GM19193 (cell line): ENCODE results near the gene NCKAP5.

Experiments
- POLR2A ChIP-seq: IDR thresholded peaks from 4 replicates; pipeline ENCODE4 v1.6.1; 2011; ENCODE audit not compliant: insufficient read depth, insufficient read length; ENCODE audit errors: extremely low read depth

The NCKAP5 gene

GRCh38 chr2:133589456-133589855 lies 21.2 kb upstream of the NCKAP5 start:
- TF ChIP-seq POLR2A, result no peak

GRCh38 chr2:133588144-133588543 lies 19.9 kb upstream of the NCKAP5 start:
- TF ChIP-seq POLR2A, result no peak

GRCh38 chr2:133586978-133587377 lies 18.7 kb upstream of the NCKAP5 start:
- TF ChIP-seq POLR2A, result no peak

DNA sequence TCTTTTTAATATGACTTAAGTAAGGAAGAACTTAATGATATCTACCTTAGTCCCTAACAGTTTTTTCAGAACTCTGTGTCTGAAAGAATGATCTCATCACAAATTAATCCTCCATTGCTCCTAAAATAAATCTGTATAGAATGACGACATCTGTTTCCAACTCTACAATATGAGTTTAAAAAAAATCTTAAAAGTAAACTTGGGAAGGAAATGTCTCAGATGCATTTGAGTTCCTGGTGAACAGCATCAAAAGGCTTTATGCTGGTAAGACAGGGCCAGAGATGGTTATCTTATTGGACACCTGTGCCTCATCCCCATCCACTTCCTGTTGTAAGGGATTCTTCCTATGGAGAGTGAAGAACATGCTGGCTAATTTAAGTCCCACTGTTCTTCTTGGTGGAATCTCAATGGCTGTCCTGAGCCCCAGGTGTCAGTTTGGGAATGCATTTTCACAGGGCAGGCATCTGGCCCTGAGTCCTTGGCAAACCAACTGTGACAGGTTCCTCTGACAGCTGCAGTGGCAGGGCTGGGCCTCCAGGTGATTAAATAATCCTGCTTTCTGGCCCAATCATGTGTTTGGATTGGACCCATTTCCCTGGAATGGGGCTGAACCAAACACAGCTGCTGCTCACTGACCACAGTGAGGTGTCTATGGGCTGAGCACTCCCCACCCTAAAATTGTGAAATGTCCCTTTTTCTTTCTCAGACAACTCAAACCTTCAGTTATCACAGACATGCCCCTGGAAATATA lies 12.9 kb upstream of the NCKAP5 start:
- TF ChIP-seq POLR2A, result no peak

- TF ChIP-seq POLR2A, result no peak
These were observed 11.0 kb upstream of the NCKAP5 start for GRCh38 chr2:133579274-133579673.

DNA sequence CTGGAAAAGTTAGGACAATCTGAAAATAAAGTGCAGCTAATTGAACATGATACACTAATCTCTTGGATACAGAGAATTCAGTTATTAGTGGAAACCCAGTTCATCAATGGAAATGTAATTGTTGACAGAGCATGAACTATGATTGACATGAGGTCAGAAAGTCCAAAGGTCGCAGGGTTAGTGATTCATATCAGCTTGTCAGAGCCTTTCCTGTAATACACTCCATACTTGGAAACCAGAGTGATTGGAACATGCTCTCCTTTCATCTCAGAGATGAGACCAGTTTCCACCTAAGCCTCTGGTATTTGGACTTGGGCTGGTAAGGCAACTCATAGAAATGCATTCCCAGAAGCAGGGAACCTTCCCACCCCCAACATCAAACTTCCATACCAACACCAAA lies 8.5 kb upstream of the NCKAP5 start:
- TF ChIP-seq POLR2A, result no peak

DNA sequence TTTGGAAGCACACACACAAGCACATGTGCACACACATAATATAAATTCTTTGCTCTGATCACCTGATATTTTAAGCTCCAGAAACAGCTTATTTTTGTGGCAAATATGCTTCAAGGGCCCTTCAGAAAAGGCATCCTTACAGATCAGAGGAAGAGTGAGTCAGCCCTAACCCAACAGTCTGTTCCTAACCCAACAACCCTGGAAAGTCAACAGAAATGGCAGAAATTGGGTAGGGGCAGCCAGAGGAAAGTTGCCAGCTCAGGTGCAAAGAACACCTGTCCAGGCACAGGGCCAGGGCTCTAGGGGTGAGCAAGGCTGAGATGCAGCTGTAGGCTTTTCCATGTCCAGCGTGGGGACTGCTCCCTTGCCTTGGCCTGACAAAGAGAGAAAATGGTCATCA lies 6.4 kb upstream of the NCKAP5 start:
- no peak for TF ChIP-seq POLR2A

DNA sequence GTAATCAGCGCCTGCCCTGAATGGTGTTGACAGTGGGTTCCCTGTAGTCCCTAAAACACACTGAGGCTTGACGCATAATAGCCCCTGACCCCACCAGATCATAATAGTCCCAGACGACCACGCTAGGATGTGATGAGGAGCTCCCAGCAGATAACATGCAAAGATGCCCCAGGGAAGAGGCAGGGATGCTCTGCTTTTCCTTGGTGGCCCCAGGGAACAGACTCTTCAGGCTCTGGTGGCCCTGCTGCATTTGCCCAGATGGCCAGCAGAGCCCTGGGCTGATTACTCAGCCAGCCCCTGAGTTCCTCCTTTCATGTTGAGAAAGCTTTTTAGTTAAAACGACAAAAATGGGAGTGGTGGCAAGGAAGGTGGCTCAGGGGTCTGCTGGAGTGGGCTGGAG lies 5.9 kb upstream of the NCKAP5 start:
- TF ChIP-seq POLR2A, result no peak

DNA sequence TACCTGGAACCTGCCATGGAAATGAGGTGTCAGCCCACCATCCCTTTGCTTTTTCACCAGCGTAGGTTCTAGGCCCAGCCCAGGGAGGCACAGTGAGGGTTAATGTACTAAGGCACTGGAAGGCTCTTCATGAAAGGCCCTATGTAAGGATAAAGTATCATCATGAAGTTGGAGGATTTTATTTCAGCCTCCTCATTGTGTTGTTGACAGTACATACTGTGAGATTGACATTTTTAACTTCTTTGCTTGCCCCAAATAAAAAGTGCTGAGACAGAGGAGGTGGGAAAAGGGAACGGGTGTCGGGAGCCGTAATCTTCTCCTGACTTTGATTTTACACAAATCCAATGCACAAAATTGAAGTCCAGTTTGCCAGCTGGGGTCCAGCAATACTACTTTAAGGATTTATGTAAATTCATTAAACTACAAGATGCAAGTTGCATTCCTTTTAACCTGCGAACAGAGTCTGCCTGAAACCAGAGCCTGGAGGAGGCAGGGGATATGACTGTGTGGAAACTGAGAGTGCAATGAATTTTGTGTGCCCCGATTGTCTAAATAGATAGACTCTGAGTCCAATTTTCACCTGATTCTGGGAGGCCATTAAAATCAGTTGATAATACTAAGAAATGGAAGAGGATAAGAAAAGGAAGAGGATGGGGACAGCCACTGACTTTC lies 5.4 kb upstream of the NCKAP5 start:
- no peak for TF ChIP-seq POLR2A

DNA sequence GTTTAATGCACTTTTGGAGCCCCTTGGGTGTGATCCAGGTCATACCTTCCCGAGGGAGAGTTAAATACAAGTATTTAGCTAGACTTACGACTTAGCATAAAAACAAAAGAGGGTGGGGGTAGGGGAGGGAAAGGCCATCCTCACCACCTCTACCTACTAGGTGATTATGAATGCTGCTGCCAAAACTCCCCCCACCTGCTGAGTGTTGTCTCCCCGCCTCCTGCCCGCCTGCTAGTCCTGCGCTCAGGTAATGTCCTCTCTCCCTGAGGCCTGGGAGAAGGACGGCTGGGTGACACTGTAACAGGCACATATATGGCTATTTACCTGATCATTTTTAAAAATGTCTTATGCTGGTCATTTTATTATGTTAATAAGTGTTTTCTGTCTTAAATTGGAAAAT lies 3.0 kb upstream of the NCKAP5 start:
- TF ChIP-seq POLR2A, result no peak

DNA sequence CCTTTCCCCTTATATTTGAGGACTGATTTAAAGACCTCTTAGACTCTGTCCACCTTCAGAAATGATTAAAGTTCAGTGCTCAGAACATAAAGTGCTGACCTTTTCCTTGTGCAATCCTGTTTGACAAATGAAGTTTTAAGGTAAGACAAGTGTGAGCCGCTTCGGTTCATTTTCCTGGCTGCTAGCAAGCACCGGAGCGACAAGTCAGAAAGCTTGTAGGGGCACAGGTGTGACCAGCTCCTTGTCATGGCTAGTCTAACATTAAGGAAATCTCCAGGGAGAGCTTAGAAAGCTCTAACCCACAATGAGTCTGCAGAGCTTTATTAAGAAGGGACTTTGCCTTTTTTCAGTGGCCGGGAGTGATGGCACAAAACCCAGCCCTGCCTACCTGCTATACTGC lies 2.3 kb upstream of the NCKAP5 start:
- TF ChIP-seq POLR2A, result no peak

GRCh38 chr2:133569286-133569830 lies 1.1 kb upstream of the NCKAP5 start:
- TF ChIP-seq POLR2A, result no peak

DNA sequence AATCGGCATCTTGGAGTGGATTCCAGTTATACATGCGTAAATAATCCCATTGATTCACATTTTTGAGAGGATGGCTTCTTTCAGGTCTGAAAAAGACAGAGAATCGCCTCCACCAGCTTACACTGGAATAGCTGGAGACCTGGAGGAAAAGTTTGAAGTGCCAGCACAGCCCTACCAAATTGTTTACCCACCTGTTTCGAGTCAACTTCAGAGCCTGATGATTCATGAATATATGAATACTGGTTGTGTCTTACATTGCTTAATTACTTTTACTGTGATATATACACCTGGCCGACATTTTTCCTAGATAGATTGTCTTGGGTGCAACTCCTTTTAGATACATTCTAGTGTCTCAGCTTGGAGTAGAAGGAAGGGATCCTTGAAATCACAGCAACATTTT lies 335 bp upstream of the NCKAP5 start:
- TF ChIP-seq POLR2A, result no peak

DNA sequence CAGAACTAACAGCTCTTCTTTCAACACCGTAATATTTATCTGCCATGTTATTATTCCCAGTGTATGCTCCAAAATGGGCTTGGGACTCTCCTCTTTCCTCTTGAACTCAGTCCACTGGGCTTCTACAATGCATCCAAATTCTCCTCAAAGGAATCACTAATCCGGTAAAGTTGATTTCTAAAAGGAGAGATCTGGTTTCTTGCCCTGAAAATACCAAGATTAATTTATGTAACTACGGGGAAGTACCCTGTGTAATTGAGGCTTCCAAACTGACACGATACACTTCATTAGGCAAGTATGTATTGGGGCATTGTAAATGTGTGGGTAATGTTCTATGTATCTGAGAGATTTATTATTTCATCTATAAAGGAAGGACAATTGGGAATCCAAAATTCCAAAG lies 5.7 kb downstream of the NCKAP5 start:
- no peak for TF ChIP-seq POLR2A

- TF ChIP-seq POLR2A, result no peak
These were observed 7.0 kb downstream of the NCKAP5 start for GRCh38 chr2:133561045-133561852.
